GM18498 (cell line): ENCODE measurements around the gene SIDT2.
"Not testable (repeated sequence)": the region's sequence is repeated elsewhere in the genome, so short reads cannot be mapped to it uniquely, and the experiment has no call there.

Experiments used
- ATAC-seq: cut with Tn5 transposase; IDR thresholded peaks from one replicate; pipeline ENCODE4 v1.9.1; 2021; ENCODE audit warnings: mild to moderate bottlenecking, moderate library complexity; ENCODE audit not compliant: unreplicated experiment

SIDT2 gene

DNA sequence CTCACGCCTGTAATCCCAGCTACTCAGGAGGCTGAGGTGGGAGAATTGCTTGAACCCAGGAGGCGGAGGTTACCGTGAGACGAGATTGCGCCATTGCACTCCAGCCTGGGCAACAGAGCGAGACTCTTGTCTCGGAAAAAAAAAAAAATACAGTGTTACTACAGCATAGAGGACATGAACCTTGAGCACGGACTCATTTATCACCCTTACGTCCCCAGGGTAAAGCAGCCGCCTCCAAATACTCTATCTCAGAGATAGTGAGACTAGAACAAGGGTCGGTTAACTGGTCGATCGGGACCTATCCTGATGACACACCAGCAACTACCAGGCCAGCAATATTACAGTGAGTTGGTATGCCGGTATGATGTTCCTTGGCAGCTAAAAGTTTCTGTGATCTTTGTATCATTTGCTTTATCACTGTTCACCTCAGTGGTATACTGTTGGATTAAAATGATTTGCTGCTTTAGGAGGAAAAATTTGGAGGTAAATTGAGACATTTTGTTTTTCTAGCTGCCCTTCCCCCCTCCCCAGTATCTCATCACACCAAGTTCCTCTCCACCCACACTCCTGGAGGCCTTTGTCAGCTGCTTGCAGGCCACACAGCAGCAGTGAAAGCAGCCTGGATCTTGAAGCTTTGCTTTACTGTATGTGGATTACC is 7.0 kb upstream of the SIDT2 start:
- ATAC-seq = no peak

DNA sequence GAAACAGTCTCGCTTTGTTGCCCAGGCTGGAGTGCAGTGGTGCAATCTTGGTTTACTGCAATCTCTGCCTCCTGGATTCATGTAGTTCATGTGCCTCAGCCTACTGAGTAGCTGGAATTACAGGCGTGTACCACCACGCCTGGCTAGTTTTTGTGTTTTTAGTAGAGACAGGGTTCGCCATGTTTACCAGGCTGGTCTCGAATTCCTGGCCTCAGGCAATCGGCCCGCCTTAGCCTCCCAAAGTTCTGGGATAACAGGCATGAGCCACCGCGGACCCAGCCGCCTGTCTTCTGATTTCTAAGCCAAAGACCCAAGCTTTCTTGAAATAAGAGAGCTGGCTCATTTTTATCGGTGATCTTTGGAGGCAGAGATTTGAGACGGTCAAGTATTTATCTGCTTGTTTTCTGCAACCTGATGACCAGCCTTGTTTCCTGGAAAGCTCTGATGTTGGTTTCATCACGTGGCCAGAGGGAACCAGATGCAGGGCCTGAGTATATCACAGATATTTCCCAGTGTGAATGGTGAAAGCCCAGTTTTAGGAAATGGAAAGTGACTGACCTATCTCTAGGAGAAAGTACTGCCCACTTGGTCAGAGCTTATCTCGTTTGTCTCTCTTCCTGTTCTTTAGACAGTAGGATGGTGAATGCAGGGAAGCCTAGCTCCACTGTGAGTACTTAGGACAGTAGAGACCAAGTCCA is 5.7 kb upstream of the SIDT2 start:
- no peak for ATAC-seq

DNA sequence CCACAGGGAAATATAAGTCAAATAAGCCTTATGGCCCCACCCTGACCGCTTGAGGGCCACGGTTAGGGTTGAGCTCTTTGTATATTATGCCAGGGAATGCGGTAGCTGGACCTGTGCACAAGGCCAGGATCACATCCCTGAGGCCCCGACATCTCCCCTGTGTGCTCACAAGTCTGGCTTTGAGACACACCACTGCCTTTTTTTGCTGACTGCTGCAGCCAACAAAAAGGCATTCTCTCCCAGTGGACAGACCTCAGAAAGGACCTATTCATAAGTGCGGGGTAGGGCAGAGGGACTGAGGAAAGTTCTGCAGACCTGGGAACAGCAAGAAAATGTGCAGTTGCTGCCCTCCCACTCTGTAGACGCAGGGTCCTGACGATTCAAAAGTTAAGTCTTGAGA is 3.4 kb upstream of the SIDT2 start:
- ATAC-seq = no peak

GRCh38 chr11:117175781-117176180 is 2.8 kb upstream of the SIDT2 start:
- ATAC-seq = no peak

DNA sequence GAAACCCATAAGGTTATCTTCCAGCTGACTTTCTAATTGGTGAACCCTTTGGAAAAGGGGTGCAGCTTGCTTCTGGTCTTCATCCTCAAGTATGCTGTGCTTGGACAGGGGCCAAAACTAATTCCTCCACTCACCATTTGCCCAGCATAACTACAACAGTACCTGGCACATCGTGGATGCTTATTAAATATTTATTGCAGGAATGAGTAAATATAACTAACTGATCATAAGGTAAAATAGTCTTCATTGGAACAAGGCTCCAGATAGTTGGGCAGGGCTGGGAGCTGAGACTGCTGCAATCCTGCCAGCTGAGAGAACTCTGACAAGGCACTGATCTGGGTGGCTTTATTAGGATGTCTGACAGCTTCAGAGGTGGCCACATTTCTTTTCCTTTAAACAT is 2.4 kb upstream of the SIDT2 start:
- ATAC-seq = no peak

DNA sequence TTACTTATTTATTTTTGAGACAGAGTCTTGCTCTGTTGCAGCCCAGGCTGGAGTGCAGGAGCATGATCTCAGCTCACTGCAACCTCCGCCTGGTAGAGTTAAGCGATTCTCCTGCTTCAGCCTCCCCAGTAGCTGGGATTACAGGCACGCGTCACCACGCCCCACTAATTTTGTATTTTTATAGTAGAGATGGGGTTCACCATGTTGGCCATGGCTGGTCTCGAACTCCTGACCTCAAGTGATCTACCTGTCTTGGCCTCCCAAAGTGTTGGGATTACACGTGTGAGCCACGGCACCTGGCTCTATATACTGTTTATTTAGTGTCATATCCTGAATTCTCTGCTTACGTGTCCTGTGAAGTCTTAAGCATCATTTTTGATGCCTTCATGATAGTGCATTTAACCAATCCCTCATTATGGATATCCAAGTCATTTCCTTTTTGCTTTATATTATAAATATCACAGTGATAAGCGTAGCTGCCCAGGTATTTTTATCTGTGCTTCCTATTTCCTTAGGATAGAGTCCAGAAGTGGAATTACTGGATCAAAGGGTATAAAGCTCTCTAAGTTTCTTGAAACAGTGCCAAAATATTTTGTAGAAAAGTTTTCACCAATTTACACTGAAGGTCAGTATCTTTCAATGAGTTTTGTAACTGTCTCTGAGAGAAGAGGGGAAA is 871 bp upstream of the SIDT2 start:
- no peak for ATAC-seq

- peak; percentile 33 for ATAC-seq
These were observed 781 bp downstream of the SIDT2 start for GRCh38 chr11:117179048-117179999.

- ATAC-seq = no peak
These were observed 1.5 kb downstream of the SIDT2 start for GRCh38 chr11:117180020-117180419.

DNA sequence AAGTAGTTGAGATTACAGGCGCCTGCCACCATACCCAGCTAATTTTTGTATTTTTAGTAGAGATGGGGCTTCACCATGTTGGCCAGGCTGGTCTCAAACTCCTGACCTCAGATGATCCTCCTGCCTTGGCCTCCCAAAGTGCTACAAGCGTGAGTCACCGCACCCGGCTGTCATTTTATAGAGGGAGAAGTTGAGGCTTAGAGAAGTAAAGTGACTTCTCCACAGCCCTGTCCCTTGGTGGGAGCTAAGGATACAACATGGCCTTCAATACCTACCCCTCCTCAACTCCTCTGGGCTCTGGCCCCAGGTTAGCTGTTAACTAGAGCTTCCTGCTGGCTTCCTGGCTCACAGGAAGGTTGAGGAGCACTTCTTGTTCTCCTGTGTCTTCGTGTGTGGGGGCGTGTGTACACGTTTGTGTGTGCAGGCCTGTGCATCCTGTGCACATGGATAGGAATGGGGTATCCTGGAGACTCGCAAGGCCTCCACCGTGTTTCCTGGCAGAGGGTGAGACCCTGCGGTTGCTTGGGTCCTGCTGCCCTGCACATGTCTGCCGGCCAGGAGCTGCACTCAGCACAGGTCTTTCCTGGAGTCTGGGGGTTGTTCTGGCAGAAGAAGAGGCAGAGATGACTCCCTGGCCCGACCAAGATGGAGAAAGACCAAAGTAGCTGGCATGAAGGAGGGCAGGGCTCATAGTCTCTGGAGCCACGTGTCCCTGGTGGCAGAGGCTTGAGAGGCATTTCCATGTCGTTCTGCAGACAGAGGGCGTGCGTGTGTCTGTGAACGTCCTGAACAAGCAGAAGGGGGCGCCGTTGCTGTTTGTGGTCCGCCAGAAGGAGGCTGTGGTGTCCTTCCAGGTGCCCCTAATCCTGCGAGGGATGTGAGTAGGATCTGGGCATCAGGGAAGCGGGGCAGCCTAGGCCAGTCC is 2.4 kb downstream of the SIDT2 start:
- peak; percentile 38 for ATAC-seq

DNA sequence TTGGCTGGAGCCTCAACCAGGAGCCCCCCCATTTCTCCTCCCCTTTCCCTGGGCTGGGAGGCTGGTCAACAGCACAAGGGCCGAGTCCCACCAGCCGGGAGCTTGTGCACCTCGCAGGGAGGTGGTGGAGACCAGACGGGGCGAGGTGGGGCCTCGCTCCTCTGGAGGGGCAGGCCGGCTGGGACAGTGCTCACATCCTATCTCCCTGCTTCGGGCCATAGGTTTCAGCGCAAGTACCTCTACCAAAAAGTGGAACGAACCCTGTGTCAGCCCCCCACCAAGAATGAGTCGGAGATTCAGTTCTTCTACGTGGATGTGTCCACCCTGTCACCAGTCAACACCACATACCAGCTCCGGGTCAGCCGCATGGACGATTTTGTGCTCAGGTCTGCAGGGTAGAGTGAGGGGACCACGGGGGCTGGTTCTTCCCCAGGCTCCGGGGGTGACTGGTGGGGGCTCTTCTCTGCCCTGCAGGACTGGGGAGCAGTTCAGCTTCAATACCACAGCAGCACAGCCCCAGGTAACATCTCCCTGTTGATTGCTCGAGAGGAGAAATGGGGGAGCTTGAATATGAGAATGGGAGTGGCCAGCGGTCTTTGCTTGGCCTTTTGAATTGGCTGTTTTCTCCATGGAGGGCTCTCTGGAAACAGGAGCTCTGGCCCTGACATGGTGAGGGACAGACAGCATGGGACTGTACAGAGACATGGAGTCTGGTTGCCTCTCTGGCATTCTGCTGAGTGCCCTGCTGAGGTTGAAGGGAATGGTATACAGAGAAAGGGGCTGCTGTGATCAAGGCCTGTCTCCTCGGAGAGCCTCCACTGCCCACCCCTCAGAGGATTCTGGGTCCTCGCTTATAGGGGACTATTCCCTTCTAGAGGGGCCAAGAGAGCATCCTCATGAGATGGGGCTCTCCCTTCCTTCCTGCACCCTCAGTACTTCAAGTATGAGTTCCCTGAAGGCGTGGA is 3.3 kb downstream of the SIDT2 start:
- no peak for ATAC-seq

GRCh38 chr11:117182551-117182935 is 4.0 kb downstream of the SIDT2 start:
- no peak for ATAC-seq

GRCh38 chr11:117183178-117183577 is 4.6 kb downstream of the SIDT2 start:
- ATAC-seq = not testable (repeated sequence)

DNA sequence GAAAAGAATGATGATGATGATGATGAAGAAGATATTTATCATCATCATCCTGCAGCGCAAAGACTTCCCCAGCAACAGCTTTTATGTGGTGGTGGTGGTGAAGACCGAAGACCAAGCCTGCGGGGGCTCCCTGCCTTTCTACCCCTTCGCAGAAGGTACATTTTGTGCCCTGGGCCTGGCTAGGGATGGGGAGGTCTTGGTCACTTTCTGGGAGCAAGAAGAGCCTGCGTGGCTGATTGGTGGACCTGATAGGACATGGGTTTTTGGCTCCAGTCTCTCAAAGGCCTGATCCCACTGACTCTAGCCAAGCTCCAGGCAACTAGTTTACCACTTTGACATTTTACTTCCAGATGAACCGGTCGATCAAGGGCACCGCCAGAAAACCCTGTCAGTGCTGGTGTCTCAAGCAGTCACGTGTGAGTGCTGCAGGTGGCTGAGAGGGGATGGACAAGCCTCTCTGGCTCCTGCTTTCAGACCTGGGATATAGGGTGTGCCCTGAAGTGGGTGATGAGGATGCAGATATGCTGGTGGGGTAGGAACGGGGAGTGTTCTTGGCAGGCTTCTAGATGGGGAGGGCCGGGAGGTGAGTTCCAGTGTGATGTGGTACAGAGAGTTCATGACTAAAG is 5.3 kb downstream of the SIDT2 start:
- ATAC-seq = no peak

DNA sequence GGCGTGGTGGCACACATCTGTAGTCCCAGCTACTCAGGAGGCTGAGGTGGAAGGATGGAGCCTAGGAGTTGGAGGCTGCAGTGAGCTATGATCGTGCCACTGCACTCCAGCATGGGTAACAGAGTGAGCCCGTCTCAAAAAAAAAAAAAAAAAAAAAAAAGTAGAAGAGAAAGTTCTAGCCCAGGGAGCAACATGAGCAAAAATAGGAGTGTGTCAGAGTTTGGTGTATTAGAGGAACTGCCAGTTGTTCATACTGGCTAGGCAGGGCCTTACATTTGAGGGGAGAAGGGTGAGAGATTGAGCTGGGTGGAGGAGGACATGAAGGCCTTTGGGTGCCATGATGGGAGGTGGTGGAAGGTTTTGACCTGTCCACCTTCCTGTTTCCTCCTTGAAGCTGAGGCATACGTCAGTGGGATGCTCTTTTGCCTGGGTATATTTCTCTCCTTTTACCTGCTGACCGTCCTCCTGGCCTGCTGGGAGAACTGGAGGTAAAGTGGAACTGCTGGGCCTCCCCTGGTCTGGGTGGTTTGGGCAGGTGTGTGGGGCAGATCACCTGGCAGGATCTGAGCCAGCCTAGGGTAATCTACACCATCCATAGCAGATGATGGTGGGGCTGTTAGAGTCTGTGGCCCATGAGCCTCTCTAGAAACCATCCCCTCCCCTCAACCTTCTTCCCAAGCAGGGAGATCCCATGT is 7.3 kb downstream of the SIDT2 start:
- ATAC-seq = no peak

DNA sequence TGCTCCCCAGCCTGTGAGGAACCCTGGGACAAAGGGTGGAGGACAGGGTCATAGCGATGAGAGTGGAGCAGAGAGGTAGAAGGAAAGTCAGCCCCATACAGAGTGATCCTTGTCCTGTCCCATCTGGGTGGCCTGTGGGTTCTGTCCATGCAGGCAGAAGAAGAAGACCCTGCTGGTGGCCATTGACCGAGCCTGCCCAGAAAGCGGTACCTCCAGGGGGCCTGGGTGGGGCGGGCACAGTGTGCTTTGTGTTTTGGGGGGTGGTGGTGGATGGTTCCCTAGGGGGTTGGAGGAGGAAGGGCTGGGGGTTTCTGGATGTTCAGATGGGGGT is 7.9 kb downstream of the SIDT2 start:
- no peak for ATAC-seq

GRCh38 chr11:117187007-117187406 is 8.5 kb downstream of the SIDT2 start:
- no peak for ATAC-seq

- no peak for ATAC-seq
These were observed 8.9 kb downstream of the SIDT2 start for GRCh38 chr11:117187428-117187798.
